GM18858 (cell line): Measurements from ENCODE around the gene MCOLN2.
"Not testable (repeated sequence)": the region's sequence is repeated elsewhere in the genome, so short reads cannot be mapped to it uniquely, and the experiment has no call there.

ENCODE experiments used
- ATAC-seq: cut with Tn5 transposase; IDR thresholded peaks from one replicate; pipeline ENCODE4 v1.9.1; 2021; ENCODE audit not compliant: unreplicated experiment

MCOLN2 gene

GRCh38 chr1:84986561-84986960 lies 10.4 kb downstream of the MCOLN2 start:
- ATAC-seq = not testable (repeated sequence)

DNA sequence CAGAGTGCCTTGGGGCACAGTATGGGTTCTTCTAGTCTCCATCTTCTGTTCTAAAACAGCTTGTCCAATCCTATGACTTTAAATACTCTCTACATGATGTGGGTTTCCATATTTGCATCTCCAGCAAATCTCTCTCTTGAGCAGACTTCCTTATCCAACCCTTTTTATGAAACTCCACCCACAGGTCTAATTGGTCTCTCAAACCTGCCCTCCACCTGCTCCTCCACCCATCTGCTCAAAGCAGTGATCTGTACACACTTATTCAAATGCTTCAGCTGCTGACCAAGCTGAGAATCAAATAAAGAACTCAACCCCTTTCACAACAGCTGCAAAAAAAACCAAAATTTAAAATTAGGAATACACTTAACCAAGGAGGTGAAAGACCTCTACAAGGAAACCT lies 11.5 kb downstream of the MCOLN2 start:
- ATAC-seq = no peak

- no peak for ATAC-seq
Measured at GRCh38 chr1:84982395-84982794, 14.5 kb downstream of the MCOLN2 start.

DNA sequence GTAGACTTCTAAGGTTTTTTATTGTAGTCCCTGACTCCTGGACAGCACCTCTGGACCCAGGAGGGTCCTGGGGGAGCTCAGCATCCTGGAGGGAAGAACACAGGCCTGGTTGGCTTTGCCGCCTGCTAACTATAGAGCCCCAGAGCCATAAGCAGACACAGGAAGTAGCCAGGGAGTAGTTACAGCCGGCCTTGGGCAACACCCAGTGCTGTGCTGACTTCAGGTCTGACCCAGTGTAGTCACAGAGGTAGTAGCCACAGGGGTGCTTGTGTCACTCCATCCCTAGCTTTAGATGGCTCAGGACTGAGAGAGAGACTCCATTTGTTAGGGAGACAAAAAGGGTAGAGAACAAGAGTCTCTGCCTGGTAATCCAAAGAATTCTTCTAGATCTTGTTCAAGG lies 21.9 kb downstream of the MCOLN2 start:
- no peak for ATAC-seq

DNA sequence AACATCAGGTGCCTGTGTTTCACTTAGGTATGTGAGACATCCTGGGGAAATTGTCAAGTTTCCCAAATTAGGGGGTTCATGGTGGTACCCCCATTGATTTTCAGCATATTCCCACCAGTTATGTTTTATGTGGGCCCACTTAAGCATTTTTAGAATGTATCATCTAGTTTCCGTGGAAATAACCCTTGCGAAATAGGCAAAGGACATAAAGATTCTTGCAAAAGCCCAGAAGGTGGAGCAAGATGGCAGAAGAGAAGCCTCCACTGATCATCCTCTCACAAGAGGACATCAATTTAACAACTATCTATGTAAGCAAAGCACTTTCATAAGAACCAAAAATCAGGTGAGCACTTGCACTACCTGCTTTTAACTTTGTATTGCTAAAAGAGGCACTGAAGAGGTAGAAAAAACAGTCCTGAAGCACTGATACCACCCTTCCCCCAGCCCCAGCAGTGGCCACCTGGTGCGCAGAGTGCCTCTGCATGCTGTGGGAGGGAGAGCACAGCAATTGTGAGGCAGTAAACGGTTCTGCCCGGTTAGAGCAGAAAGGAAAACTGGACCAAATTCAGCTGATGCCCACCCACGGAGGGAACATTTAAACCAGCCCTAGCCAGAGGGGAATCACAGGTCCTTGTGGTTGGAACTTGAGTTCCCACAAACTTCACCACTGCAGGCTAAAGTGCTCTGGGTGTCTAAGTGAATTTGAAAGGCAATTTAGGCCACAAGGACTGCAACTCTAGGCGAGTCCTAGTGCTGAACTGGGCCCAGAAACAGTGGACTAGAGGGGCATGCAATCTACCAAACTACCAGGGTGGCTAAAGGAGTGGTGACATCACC lies 23.2 kb downstream of the MCOLN2 start:
- peak; percentile 31 for ATAC-seq

DNA sequence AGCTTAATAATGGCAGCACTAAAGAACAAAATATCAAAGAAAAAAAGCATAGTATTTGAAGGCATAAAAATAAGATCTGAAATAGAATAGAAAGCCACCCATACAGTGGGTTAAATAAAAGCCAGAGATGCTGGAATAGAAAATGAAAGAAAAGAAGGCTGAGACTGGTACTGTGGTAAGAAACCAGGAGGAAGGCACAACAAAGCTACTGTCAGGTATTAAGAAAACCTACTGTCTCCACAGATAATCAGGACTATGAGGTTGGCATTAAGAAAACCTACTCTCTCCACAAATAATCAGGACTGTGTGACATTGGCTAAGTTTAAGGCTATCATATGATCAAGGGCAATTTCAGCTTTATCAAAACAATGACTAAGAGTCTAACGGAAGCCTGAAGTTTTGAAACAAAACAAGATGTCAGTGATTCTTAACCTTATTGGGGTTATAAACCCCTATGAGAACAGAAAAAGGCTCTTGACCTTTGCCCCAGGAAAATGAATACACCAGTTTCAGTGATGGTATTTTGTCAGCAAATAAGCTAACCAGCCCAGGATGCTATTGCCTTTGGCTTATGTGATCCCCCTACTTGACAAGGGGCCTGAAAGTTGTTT lies 24.4 kb downstream of the MCOLN2 start:
- ATAC-seq = peak; percentile 28

GRCh38 chr1:84971957-84972356 lies 25.0 kb downstream of the MCOLN2 start:
- ATAC-seq = peak; percentile 34

- peak; percentile 39 for ATAC-seq
Measured at GRCh38 chr1:84969489-84970250, 27.2 kb downstream of the MCOLN2 start.

GRCh38 chr1:84968865-84969264 lies 28.0 kb downstream of the MCOLN2 start:
- ATAC-seq = no peak

- no peak for ATAC-seq
Measured at GRCh38 chr1:84968101-84968500, 28.8 kb downstream of the MCOLN2 start.

DNA sequence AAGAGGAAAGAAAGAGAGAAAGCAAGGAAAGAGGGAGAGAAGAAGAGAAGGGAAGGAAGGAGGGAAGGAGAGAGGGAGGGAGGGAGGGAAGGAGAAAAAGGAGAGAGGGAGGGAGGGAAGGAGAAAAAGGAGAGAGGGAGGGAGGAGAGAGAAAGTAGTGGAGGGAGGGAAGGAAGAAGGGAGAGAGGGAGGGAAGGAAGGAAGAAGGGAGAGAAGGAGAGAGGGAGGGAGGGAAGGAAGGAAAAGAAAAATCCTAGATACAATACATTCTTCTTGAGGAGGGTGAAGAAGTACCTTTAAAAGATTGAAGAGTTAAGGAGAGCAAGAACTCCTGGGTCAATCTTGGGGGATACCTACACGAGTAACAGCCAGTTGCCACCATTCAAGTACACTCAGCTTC lies 29.2 kb downstream of the MCOLN2 start:
- no peak for ATAC-seq

- ATAC-seq = no peak
Measured at GRCh38 chr1:84963021-84963420, 33.9 kb downstream of the MCOLN2 start.

GRCh38 chr1:84961316-84961715 lies 35.6 kb downstream of the MCOLN2 start:
- ATAC-seq = no peak

- ATAC-seq = no peak
Measured at GRCh38 chr1:84960371-84960770, 36.5 kb downstream of the MCOLN2 start.

- ATAC-seq = peak; percentile 84
Measured at GRCh38 chr1:84959294-84959693, 37.6 kb downstream of the MCOLN2 start.

DNA sequence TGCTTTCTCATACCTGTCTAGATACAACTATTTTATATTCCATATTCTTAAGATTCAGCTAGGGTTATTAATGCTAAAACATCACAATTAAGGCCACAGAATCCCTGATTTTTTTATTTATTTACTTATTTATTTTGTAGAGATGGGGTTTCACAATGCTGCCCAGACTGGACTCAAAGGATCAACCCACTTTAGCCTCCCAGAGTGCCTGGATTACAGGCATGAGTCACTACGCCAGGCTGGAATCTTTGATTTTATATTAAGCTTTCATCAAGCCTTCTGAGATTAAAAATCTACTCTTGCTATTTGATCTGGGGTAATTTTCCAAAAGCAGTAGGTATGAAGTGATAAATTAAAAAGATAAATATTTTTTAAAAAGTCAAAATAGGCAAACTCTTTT lies 38.9 kb downstream of the MCOLN2 start:
- no peak for ATAC-seq

DNA sequence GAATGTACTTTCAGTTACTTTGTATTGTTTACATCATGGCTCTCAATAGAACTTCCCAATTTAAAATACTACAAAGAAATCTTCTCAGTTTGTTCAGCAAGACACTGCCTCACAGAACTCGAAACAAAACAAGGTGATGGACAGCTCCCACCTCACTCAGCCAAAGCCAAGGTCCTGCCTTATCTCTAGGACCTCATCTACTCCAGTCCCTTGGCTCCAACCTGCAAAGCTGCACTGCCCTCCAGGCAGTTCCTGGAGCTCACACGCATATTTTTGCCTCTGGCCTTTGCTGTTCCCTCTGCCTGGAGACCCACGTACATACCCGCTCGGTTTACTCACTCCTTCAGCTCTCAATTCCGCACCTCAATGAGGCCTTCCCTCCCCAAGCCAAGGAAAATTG lies 40.3 kb downstream of the MCOLN2 start:
- no peak for ATAC-seq

DNA sequence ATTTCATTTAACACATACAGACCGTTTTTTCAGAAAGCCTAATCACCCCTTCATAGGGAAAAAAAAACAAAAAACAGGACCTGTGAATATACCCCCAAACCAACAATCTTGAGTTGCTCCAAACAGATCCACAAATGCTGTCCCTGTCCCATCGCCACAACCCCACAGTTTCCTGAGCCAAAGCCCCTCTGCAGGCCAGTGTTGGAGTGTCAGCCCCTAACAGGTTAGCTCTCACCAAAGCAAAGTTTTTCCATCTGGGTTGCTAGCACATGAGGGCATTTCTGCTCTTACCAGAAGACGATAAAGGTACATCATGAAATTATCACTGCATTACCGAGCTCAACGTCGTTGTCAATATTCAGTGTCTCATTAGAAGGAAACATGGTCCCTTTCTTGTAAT lies 40.8 kb downstream of the MCOLN2 start:
- no peak for ATAC-seq

- no peak for ATAC-seq
Measured at GRCh38 chr1:84949664-84950063, 47.2 kb downstream of the MCOLN2 start.

DNA sequence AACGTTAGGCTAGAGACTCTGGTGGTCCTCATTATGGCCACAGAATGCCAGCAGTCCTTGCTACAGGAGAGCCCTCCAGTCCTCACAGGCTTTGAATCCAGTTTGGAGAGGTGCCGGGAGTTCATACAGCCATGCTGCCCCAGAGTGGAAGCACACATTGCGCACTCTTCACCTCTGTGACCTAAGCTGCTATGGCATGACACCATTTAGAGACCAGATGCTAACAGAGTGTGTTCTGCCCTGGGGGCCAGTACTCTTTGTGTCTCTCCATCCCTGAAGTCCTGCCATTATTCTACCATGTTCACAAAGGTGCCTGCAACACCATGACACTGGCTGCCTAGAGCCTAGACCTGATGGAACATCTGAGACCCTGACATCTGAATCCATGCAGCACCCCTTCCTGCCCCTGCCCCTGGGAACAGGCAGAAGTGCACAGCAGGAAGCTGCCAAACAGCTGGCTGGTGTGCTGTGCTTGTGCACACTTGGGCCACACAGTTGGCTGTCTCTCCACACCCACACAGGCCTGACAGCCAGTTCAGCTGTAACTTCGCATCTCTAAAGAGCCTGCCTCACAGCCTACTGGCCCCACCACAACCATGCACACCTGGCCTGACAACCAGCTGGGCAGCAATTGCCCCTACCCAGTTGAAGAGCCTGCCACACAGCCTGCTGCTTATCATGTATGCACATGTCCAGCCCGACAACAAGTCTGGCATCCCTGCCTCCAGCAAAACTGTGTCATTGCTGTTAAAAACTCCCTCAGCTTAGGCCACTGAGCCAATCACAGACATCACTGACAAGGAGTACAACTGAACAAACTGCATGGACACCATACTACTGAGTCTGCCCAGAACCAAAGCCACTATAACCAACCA lies 49.1 kb downstream of the MCOLN2 start:
- ATAC-seq = no peak

GRCh38 chr1:84946631-84947030 lies 50.3 kb downstream of the MCOLN2 start:
- no peak for ATAC-seq
